OCI-M2 (cell line): ENCODE results near the gene SLC43A1.

ENCODE experiments used
- DNase-seq: peaks from one replicate; lab custom pipeline; 2025; ENCODE audit not compliant: unreplicated experiment; lab: John Stamatoyannopoulos, UW

SLC43A1 gene

DNA sequence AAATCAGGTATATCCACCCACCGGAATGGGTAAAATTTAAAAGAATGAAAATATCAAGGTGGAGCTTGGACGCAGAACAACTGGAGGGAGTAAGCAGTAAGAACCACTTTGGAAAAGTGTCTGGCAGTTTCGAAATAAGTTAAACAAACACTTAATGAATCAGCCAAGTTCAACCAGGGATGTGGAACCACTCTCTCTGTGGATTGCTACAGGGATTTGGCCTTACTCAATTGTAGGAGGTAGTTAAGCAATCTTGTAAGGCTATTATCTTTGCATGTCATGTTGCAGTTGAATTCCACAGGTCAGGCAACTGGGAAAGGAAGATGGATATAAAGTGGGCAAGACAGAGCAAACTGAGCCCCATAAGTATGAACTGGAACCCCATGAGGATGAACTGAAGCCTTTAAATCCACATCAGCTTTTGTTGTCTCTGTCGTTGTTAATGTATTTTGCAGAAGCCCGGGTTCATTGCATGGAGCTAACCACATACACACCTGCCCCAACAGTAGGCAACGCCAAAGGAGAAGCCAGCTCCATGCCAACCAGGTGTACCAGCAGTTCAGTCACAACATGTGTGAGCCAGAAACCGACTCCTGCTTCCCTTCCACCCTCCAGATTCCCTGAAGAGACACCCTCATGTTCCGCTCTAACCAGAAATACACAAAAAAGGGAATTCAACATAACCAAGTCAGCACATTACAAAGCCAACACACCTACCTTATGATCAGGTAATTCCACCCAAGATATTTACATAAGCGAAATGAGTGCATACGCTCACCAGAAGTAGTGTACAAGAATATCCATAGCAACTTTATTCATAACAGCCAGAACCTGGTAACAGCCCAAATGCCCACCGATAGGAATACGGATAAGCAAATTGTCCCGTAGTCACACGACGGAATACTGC, 80.6 kb downstream of the SLC43A1 start:
- no peak for DNase-seq
